GM12878 (cell line): ENCODE measurements around the gene PYGB. TPM values are rescaled to one million over a fixed set of nuclear protein-coding genes. Genes with fewer than 3 reads are reported as not detected.

Experiments
- ATAC-seq: fragments of 200-7000 bp; cut with Tn5 transposase; 3 replicates; pipeline ENCODE4 v1.9.1; 2020; ENCODE audit warnings: mild to moderate bottlenecking, moderate library complexity
- BruUV-seq: library from RNA; stranded (reverse); fragments of 400-500 nt; replicated peaks from 2 replicates; lab custom pipeline; 2021; lab: Mats Ljungman, UMichigan
- CTCF ChIA-PET: fragments of 300-600 bp; sonication (Branson Sonifier 250); formaldehyde crosslinking; extraction: SDS; loops from one replicate; lab custom pipeline; 2021; ENCODE audit warnings: inconsistent platforms; lab: Yijun Ruan, JAX
- POLR2A ChIA-PET: fragments of 350-600 bp; formaldehyde crosslinking; extraction: SDS; loops from one replicate; lab custom pipeline; 2021; ENCODE audit warnings: inconsistent platforms; lab: Charles Lee
- RAD21 ChIA-PET: fragments of 300-600 bp; sonication (Branson Sonifier 250); formaldehyde crosslinking; loops from one replicate; lab custom pipeline; 2023; ENCODE audit warnings: antibody characterized with exemption; ENCODE audit not compliant: unreplicated experiment; lab: Charles Lee
- SMC1A ChIA-PET: fragments of 300-600 bp; sonication (Branson Sonifier 250); formaldehyde crosslinking; loops from one replicate; lab custom pipeline; 2023; ENCODE audit not compliant: unreplicated experiment, uncharacterized antibody; lab: Charles Lee
- DNase-seq: peaks from one replicate; pipeline ENCODE4 v3.0.0-alpha.2; 2011; ENCODE audit warnings: low read depth, low spot score
- FAIRE-seq: peaks from 3 replicates; lab custom pipeline; 2011; peaks lifted over from hg19 to GRCh38; lab: Jason Lieb, UNC
- H2AFZ ChIP-seq: 2 replicates; pipeline ENCODE4 v1.6.0; 2011; ENCODE audit warnings: low read depth, low read length, control low read depth; ENCODE audit not compliant: control insufficient read depth
- H3K27ac ChIP-seq: 2 replicates; pipeline ENCODE4 v1.5.1; 2011; ENCODE audit warnings: control low read depth; ENCODE audit not compliant: control insufficient read depth, insufficient read depth
- H3K27me3 ChIP-seq, 2 experiments: replicated peaks in 1 of 2; 2 replicates each; pipeline versions ENCODE4 v1.6.0 to v1.6.1; 2011; ENCODE audit warnings: low read length in 1 of 2; ENCODE audit not compliant: control insufficient read depth in 2 of 2, insufficient read depth in 2 of 2
- H3K36me3 ChIP-seq, 2 experiments: 2 replicates each; pipeline ENCODE4 v1.5.1; 2011; ENCODE audit warnings: low read length in 1 of 2; ENCODE audit not compliant: control insufficient read depth in 2 of 2, insufficient read depth in 2 of 2
- H3K4me1 ChIP-seq: 2 replicates; pipeline ENCODE4 v1.6.1; 2011; ENCODE audit warnings: mild to moderate bottlenecking, low read length, moderate library complexity, mixed read lengths; ENCODE audit not compliant: control insufficient read depth, insufficient read depth
- H3K4me2 ChIP-seq: 2 replicates; pipeline ENCODE4 v1.6.0; 2011; ENCODE audit warnings: control low read depth; ENCODE audit not compliant: control insufficient read depth, insufficient read depth
- H3K4me3 ChIP-seq: fragments of 200-600 bp; sonication (generic); 2 replicates; pipeline ENCODE4 v1.5.1; 2016
- H3K79me2 ChIP-seq: 2 replicates; pipeline ENCODE4 v1.6.0; 2011; ENCODE audit warnings: low read length; ENCODE audit not compliant: control insufficient read depth, insufficient read depth
- H3K9ac ChIP-seq: 2 replicates; pipeline ENCODE4 v1.8.0; 2011; ENCODE audit warnings: low read length, control low read depth, mixed read lengths; ENCODE audit not compliant: control insufficient read depth, insufficient read depth
- H3K9me3 ChIP-seq: replicated peaks from 3 replicates; pipeline ENCODE4 v1.5.1; 2011; ENCODE audit warnings: mild to moderate bottlenecking, low read length; ENCODE audit not compliant: control insufficient read depth, insufficient read depth
- H4K20me1 ChIP-seq: 2 replicates; pipeline ENCODE4 v1.6.0; 2011; ENCODE audit not compliant: control insufficient read depth, insufficient read depth
- BHLHE40 ChIP-seq, 2 experiments: fragments of 450-650 bp in 1 of 2; IDR thresholded peaks; 2 replicates each; pipeline ENCODE4 v1.6.1; 2011 to 2017; ENCODE audit warnings: low read depth in 2 of 2, borderline replicate concordance in 1 of 2, improper control_type of control experiment in 1 of 2, low read length in 1 of 2, mild to moderate bottlenecking in 1 of 2
- CHD2 ChIP-seq: IDR thresholded peaks from 2 replicates; pipeline ENCODE4 v1.6.1; 2011; ENCODE audit warnings: low read depth, low read length, improper control_type of control experiment, borderline replicate concordance
- FOS ChIP-seq: IDR thresholded peaks from 3 replicates; pipeline ENCODE4 v1.6.1; 2011; ENCODE audit warnings: borderline replicate concordance; ENCODE audit not compliant: insufficient read length; ENCODE audit errors: extremely low read depth
- LARP7 ChIP-seq: fragments of 450-650 bp; IDR thresholded peaks from 2 replicates; pipeline ENCODE4 v1.6.1; 2017; ENCODE audit warnings: mild to moderate bottlenecking
- MTA2 ChIP-seq: fragments of 450-650 bp; IDR thresholded peaks from 2 replicates; pipeline ENCODE4 v1.6.1; 2016; ENCODE audit warnings: low read depth, mild to moderate bottlenecking, moderate library complexity
- MXI1 ChIP-seq: fragments of 150-350 bp; IDR thresholded peaks from 2 replicates; pipeline ENCODE4 v1.6.1; 2011; ENCODE audit warnings: low read depth, mild to moderate bottlenecking, inconsistent platforms, low read length, improper control_type of control experiment
- POLR2AphosphoS2 ChIP-seq: IDR thresholded peaks from 2 replicates; pipeline ENCODE4 v1.6.1; 2011; ENCODE audit warnings: low read depth, mild to moderate bottlenecking, low read length, improper control_type of control experiment, moderate library complexity
- RBBP5 ChIP-seq: fragments of 200-600 bp; sonication (generic); conservative IDR thresholded peaks from 2 replicates; pipeline ENCODE4 v1.6.1; 2016
- TCF3 ChIP-seq: IDR thresholded peaks from 2 replicates; pipeline ENCODE4 v1.6.1; 2012; ENCODE audit warnings: low read depth, mild to moderate bottlenecking, low read length, borderline replicate concordance; ENCODE audit not compliant: insufficient read depth
- YY1 ChIP-seq: IDR thresholded peaks from 2 replicates; pipeline ENCODE4 v1.6.1; 2011; ENCODE audit warnings: low read depth, mild to moderate bottlenecking, low read length
- ZNF207 ChIP-seq: fragments of 450-650 bp; IDR thresholded peaks from 2 replicates; pipeline ENCODE4 v1.6.1; 2014; ENCODE audit warnings: antibody characterized with exemption, mild to moderate bottlenecking, borderline replicate concordance
- ZNF274 ChIP-seq: IDR thresholded peaks from one replicate; pipeline ENCODE4 v1.8.0; 2011; ENCODE audit not compliant: insufficient read length, insufficient read depth
- WGBS: methylation state at CpG from one replicate; pipeline ENCODE4 v1.1.6; 2016; ENCODE audit warnings: low lambda C conversion rate; ENCODE audit not compliant: insufficient replicate concordance, insufficient coverage; ENCODE audit errors: missing lambda C conversion rate; 5-methylcytosine and 5-hydroxymethylcytosine counted together
- in situ Hi-C: fragments of 300-500 bp; cut with MboI; formaldehyde crosslinking; loops from 9 replicates; pipeline ENCODE4 v1.14.3; 2018; ENCODE audit warnings: mixed read lengths
- intact Hi-C: fragments of 100-400 bp; cut with micrococcal nuclease; formaldehyde crosslinking; loops from one replicate; pipeline ENCODE4 v1.14.2; 2022; ENCODE audit not compliant: unreplicated experiment
- polyA plus RNA-seq, 11 experiments: library from polyadenylated mRNA; depleted of rRNA in 4 of 11; unstranded in 6 of 11; stranded (reverse) in 5 of 11; fragments of >200 nt; fragmentation: Nextera tagmentation in 4 of 11; fragmentation: Illumina TruSeq in 1 of 11; extraction: Ambion mirVana in 4 of 11; extraction: Trizol in 1 of 11; gene quantifications; 1 replicate in 1 of 11; 2 replicates in 10 of 11; pipeline versions ENCODE4 v1.2.1 to v1.2.3, GENCODE V29; 2011 to 2016; ENCODE audit warnings: inconsistent platforms in 2 of 11, missing spikeins in 2 of 11, low read depth in 1 of 11
- total RNA-seq, 4 experiments: library from RNA; depleted of rRNA in 3 of 4; stranded (reverse); fragments of >200 nt in 3 of 4; fragmentation: Illumina TruSeq in 1 of 4; extraction: Trizol in 1 of 4; gene quantifications; 2 replicates each; pipeline versions ENCODE4 v1.2.1 to v1.2.3, GENCODE V29; 2013 to 2021
- TF ChIP-seq, protein P1 (sequence below): fragments of 450-650 bp; IDR thresholded peaks from 2 replicates; pipeline ENCODE4 v1.6.1; 2017; ENCODE audit warnings: mild to moderate bottlenecking, moderate library complexity
- TF ChIP-seq, protein P2 (sequence below): fragments of 450-650 bp; IDR thresholded peaks from 2 replicates; pipeline ENCODE4 v1.6.1; 2017; ENCODE audit warnings: mild to moderate bottlenecking, low read depth, inconsistent platforms; ENCODE audit not compliant: poor library complexity, severe bottlenecking
- TF ChIP-seq, protein P3 (sequence below): IDR thresholded peaks from 2 replicates; pipeline ENCODE4 v1.6.1; 2012; ENCODE audit warnings: mild to moderate bottlenecking, low read depth, low read length

Gene PYGB
- total and polyA plus RNA-seq, 10 of the 15 experiments (the other 5 are each of a cell fraction or from before 2014, with no cell fraction given): 0.34 to 33.5 (median 21.8) TPM

DNA sequence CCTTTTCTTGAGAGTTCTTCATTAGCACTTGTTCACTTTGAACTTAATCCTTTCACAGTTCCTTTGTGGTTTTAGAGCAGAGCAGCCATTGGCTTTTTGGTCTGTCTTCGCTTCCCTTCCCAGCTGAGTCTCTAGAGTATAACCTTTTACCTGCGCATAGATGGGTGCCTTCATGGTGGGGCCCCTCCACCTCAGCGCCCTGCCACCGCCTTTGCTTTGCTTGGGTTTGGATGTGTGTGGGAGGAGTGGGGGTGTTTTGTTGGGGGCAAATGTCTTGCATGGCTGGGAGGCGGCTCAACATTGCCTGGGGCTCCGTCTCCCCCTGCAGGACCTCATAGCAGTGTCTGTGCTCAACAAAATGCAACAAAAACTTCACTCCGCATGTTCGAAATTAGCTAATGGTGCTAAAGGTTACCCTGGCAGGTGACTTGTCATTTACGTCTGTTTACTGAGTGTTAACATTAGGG lies 11.9 kb downstream of the PYGB start:
- WGBS: 96% methylated on average over 9 of the region's 9 CpGs
- intact Hi-C loops: loop anchor here (10.0 kb wide), 1 partner anchor 55 kb away; no protein-coding TSS in a partner anchor
- FAIRE-seq (no peak), ATAC-seq (no peak), DNase-seq (no peak)
- peaks cover 4% of the 10 kb centered on the region; the same call in 1 of the 2 replicates for H3K4me1 ChIP-seq
- H3K9me3 ChIP-seq: no peaks in the 10 kb centered on the region
- no peaks in the 10 kb centered on the region for H3K79me2 ChIP-seq
- ChIA-PET CTCF (no interaction called here), POLR2A (interaction anchor here (0.7 kb wide), 1 partner anchor 12 kb away, joined by 3 read pairs; the partner anchor contains the start of gene PYGB), RAD21 (no interaction called here), SMC1A (no interaction called here)
- in situ Hi-C loops: loop anchor here (25.0 kb wide), 1 partner anchor 1898 kb away; the partner anchor contains the start of genes GZF1 and NXT1
- H3K4me3 ChIP-seq: no peak overlapping the region
- BruUV-seq: no TSS peak
- H3K27me3 ChIP-seq: no peaks in the 10 kb centered on the region
- H3K4me2 ChIP-seq: no peak overlapping the region
- H3K36me3 ChIP-seq: peaks cover 2 to 5% of the 10 kb centered on the region in 2 experiments; a peak in 3 of 4 replicates
- H2AFZ ChIP-seq: no peak overlapping the region
- no peak overlapping the region for H3K27ac ChIP-seq
- no peaks in the 10 kb centered on the region for H4K20me1 ChIP-seq
- no peak overlapping the region for H3K9ac ChIP-seq
- TF ChIP-seq CHD2 (no peak), LARP7 (no peak), BHLHE40 (IDR thresholded peaks at IDR 0.05; ENCODE audit: borderline replicate concordance in 1 of 2, low read depth in 2 of 2, low read length in 1 of 2) (no peak), POLR2AphosphoS2 (no peak), MTA2 (no peak), RBBP5 (no peak), ZNF274 (no peak), FOS (no peak), TCF3 (no peak), MXI1 (no peak), ZNF207 (no peak), YY1 (no peak)
- TF ChIP-seq, protein P1, sequence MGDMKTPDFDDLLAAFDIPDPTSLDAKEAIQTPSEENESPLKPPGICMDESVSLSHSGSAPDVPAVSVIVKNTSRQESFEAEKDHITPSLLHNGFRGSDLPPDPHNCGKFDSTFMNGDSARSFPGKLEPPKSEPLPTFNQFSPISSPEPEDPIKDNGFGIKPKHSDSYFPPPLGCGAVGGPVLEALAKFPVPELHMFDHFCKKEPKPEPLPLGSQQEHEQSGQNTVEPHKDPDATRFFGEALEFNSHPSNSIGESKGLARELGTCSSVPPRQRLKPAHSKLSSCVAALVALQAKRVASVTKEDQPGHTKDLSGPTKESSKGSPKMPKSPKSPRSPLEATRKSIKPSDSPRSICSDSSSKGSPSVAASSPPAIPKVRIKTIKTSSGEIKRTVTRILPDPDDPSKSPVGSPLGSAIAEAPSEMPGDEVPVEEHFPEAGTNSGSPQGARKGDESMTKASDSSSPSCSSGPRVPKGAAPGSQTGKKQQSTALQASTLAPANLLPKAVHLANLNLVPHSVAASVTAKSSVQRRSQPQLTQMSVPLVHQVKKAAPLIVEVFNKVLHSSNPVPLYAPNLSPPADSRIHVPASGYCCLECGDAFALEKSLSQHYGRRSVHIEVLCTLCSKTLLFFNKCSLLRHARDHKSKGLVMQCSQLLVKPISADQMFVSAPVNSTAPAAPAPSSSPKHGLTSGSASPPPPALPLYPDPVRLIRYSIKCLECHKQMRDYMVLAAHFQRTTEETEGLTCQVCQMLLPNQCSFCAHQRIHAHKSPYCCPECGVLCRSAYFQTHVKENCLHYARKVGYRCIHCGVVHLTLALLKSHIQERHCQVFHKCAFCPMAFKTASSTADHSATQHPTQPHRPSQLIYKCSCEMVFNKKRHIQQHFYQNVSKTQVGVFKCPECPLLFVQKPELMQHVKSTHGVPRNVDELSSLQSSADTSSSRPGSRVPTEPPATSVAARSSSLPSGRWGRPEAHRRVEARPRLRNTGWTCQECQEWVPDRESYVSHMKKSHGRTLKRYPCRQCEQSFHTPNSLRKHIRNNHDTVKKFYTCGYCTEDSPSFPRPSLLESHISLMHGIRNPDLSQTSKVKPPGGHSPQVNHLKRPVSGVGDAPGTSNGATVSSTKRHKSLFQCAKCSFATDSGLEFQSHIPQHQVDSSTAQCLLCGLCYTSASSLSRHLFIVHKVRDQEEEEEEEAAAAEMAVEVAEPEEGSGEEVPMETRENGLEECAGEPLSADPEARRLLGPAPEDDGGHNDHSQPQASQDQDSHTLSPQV: no peak
- TF ChIP-seq, protein P2, sequence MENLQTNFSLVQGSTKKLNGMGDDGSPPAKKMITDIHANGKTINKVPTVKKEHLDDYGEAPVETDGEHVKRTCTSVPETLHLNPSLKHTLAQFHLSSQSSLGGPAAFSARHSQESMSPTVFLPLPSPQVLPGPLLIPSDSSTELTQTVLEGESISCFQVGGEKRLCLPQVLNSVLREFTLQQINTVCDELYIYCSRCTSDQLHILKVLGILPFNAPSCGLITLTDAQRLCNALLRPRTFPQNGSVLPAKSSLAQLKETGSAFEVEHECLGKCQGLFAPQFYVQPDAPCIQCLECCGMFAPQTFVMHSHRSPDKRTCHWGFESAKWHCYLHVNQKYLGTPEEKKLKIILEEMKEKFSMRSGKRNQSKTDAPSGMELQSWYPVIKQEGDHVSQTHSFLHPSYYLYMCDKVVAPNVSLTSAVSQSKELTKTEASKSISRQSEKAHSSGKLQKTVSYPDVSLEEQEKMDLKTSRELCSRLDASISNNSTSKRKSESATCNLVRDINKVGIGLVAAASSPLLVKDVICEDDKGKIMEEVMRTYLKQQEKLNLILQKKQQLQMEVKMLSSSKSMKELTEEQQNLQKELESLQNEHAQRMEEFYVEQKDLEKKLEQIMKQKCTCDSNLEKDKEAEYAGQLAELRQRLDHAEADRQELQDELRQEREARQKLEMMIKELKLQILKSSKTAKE: no peak
- TF ChIP-seq, protein P3, sequence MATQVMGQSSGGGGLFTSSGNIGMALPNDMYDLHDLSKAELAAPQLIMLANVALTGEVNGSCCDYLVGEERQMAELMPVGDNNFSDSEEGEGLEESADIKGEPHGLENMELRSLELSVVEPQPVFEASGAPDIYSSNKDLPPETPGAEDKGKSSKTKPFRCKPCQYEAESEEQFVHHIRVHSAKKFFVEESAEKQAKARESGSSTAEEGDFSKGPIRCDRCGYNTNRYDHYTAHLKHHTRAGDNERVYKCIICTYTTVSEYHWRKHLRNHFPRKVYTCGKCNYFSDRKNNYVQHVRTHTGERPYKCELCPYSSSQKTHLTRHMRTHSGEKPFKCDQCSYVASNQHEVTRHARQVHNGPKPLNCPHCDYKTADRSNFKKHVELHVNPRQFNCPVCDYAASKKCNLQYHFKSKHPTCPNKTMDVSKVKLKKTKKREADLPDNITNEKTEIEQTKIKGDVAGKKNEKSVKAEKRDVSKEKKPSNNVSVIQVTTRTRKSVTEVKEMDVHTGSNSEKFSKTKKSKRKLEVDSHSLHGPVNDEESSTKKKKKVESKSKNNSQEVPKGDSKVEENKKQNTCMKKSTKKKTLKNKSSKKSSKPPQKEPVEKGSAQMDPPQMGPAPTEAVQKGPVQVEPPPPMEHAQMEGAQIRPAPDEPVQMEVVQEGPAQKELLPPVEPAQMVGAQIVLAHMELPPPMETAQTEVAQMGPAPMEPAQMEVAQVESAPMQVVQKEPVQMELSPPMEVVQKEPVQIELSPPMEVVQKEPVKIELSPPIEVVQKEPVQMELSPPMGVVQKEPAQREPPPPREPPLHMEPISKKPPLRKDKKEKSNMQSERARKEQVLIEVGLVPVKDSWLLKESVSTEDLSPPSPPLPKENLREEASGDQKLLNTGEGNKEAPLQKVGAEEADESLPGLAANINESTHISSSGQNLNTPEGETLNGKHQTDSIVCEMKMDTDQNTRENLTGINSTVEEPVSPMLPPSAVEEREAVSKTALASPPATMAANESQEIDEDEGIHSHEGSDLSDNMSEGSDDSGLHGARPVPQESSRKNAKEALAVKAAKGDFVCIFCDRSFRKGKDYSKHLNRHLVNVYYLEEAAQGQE: no peak
